Naive thymus-derived CD4-positive, alpha-beta T cell (primary cell): Measurements from ENCODE around the gene SERTAD2. TPM values are rescaled to one million over a fixed set of nuclear protein-coding genes. Genes with fewer than 3 reads are reported as not detected.

Experiments
- ATAC-seq: fragments of 150-1000 bp; cut with Tn5 transposase; 2 replicates; pipeline ENCODE4 v1.10.0; 2021; ENCODE audit warnings: mild to moderate bottlenecking, moderate library complexity
- CTCF ChIA-PET: fragments of 350-600 bp; sonication (Branson Sonifier 250); formaldehyde crosslinking; loops from one replicate; lab custom pipeline; 2021; ENCODE audit warnings: antibody characterized with exemption; lab: Charles Lee
- POLR2A ChIA-PET: fragments of 350-600 bp; sonication (Branson Sonifier 250); formaldehyde crosslinking; loops from one replicate; lab custom pipeline; 2021; ENCODE audit warnings: antibody characterized with exemption, inconsistent platforms; lab: Charles Lee
- DNase-seq, 9 donors: peaks; one replicate each; pipeline versions ENCODE4 v3.0.0 to v3.0.0-alpha.2; 2020 to 2022; ENCODE audit warnings: mixed read lengths in 1 of 9
- H3K27ac ChIP-seq: one replicate; pipeline ENCODE4 v1.7.0; 2013; ENCODE audit warnings: mild to moderate bottlenecking, low read depth, low read length, moderate library complexity
- H3K27me3 ChIP-seq, 2 donors: one replicate each; pipeline ENCODE4 v1.7.0; 2013; ENCODE audit warnings: low read length in 2 of 2, mild to moderate bottlenecking in 2 of 2, moderate library complexity in 2 of 2; ENCODE audit not compliant: control insufficient read depth in 2 of 2, insufficient read depth in 2 of 2
- H3K36me3 ChIP-seq, 3 experiments: 1 replicate in 2 of 3; 2 replicates in 1 of 3; pipeline ENCODE4 v1.7.0; 2013; ENCODE audit warnings: low read length in 3 of 3, mild to moderate bottlenecking in 3 of 3, moderate library complexity in 1 of 3; ENCODE audit not compliant: insufficient read depth in 3 of 3, control insufficient read depth in 2 of 3
- H3K4me1 ChIP-seq, 2 donors: one replicate each; pipeline ENCODE4 v1.7.0; 2013; ENCODE audit warnings: low read length in 2 of 2, mild to moderate bottlenecking in 2 of 2, moderate library complexity in 1 of 2; ENCODE audit not compliant: control insufficient read depth in 2 of 2, insufficient read depth in 2 of 2
- H3K4me3 ChIP-seq: 2 replicates; pipeline ENCODE4 v1.7.0; 2013; ENCODE audit warnings: mild to moderate bottlenecking, low read length
- H3K9me3 ChIP-seq, 3 experiments: 1 replicate in 2 of 3; 2 replicates in 1 of 3; pipeline ENCODE4 v1.7.0; 2013; ENCODE audit warnings: low read length in 3 of 3; ENCODE audit not compliant: control insufficient read depth in 2 of 3
- H3K27ac Mint-ChIP-seq, 9 donors: one replicate each; pipeline ENCODE4 v1.8.0; 2020 to 2022; ENCODE audit warnings: mixed read lengths in 9 of 9, mild to moderate bottlenecking in 8 of 9, moderate library complexity in 5 of 9, inconsistent platforms in 2 of 9
- H3K27me3 Mint-ChIP-seq, 5 donors: one replicate each; pipeline ENCODE4 v1.8.0; 2021 to 2022; ENCODE audit warnings: mixed read lengths in 5 of 5, mild to moderate bottlenecking in 1 of 5
- H3K36me3 Mint-ChIP-seq, 5 donors: one replicate each; pipeline ENCODE4 v1.8.0; 2020 to 2022; ENCODE audit warnings: mixed read lengths in 5 of 5, mild to moderate bottlenecking in 3 of 5, inconsistent platforms in 1 of 5
- H3K4me1 Mint-ChIP-seq, 7 donors: one replicate each; pipeline ENCODE4 v1.8.0; 2020 to 2022; ENCODE audit warnings: mixed read lengths in 7 of 7, mild to moderate bottlenecking in 3 of 7, inconsistent platforms in 1 of 7
- H3K4me3 Mint-ChIP-seq, 10 donors: one replicate each; pipeline ENCODE4 v1.8.0; 2020 to 2022; ENCODE audit warnings: mild to moderate bottlenecking in 10 of 10, mixed read lengths in 10 of 10, moderate library complexity in 6 of 10, inconsistent platforms in 2 of 10
- H3K9me3 Mint-ChIP-seq, 11 donors: one replicate each; pipeline ENCODE4 v1.8.0; 2020 to 2022; ENCODE audit warnings: mixed read lengths in 11 of 11, mild to moderate bottlenecking in 4 of 11, inconsistent platforms in 1 of 11, moderate library complexity in 1 of 11
- intact Hi-C, 2 donors: fragments of 100-400 bp; cut with micrococcal nuclease; formaldehyde crosslinking; loops; one replicate each; pipeline ENCODE4 v1.15.1; 2023
- polyA plus RNA-seq, 2 donors: library from polyadenylated mRNA; unstranded; fragments of 300-500 nt; fragmentation: Illumina TruSeq; gene quantifications; one replicate each; pipeline ENCODE4 v1.2.3, GENCODE V29; 2021
- total RNA-seq, 6 experiments: library from RNA in 5 of 6; stranded (reverse) in 5 of 6; gene quantifications; 1 replicate in 5 of 6; 2 replicates in 1 of 6; pipeline ENCODE4 v1.2.3 and lab custom pipeline; 2021 to 2026

SERTAD2 gene
- total and polyA plus RNA-seq, 7 experiments from 2014 or later = 5.2 to 43.8 (median 35.0) TPM

- H3K4me3 Mint-ChIP-seq = peak overlapping the region; percentile 27 to 75 (median 60)
- intact Hi-C loops = no loop called here
- peaks cover 0 to 54% of the 10 kb centered on the region in 2 donors for H3K4me1 ChIP-seq
- ChIA-PET CTCF (interaction anchor here (0.7 to 2.1 kb wide), 4 partner anchors 8 to 310 kb away, joined by 3 to 8 read pairs (median 4); no protein-coding TSS in a partner anchor), POLR2A (interaction anchor here (0.6 to 4.4 kb wide), 6 partner anchors 14 to 487 kb away, joined by 3 to 31 read pairs (median 3); partner anchors contain the start of gene SERTAD2)
- peak overlapping the region; percentile 36 for H3K27ac ChIP-seq
- no peaks in the 10 kb centered on the region for H3K9me3 Mint-ChIP-seq
- no peaks in the 10 kb centered on the region for H3K27me3 Mint-ChIP-seq
- ATAC-seq = no peak
- H3K4me1 Mint-ChIP-seq = peaks cover 52 to 84% (median 76%) of the 10 kb centered on the region in 7 donors
- peaks cover 8 to 22% (median 10%) of the 10 kb centered on the region in 5 donors for H3K36me3 Mint-ChIP-seq
- no peak for DNase-seq
- no peak overlapping the region for H3K4me3 ChIP-seq
- no peaks in the 10 kb centered on the region for H3K9me3 ChIP-seq
- H3K36me3 ChIP-seq = peaks cover 0 to 30% (median 7%) of the 10 kb centered on the region in 3 experiments
- peak overlapping the region; percentile 58 to 92 (median 88) for H3K27ac Mint-ChIP-seq
- H3K27me3 ChIP-seq = no peaks in the 10 kb centered on the region
Measured at GRCh38 chr2:64637931-64638330, 15.8 kb downstream of the SERTAD2 start.

GRCh38 chr2:64637000-64637635 is 16.6 kb downstream of the SERTAD2 start:
- H3K9me3 Mint-ChIP-seq = no peaks in the 10 kb centered on the region
- Histone ChIP-seq H3K9me3 (no peaks in the 10 kb centered on the region), H3K4me3 (no peak overlapping the region), H3K36me3 (peaks cover 0 to 32% (median 7%) of the 10 kb centered on the region in 3 experiments), H3K27me3 (no peaks in the 10 kb centered on the region), H3K4me1 (peaks cover 0 to 48% of the 10 kb centered on the region in 2 donors), H3K27ac (peak overlapping the region; percentile 36)
- intact Hi-C loops = loop anchor here in 1 of 2 donors (1.0 kb wide), 1 partner anchor 7 kb away; no protein-coding TSS in a partner anchor
- H3K4me1 Mint-ChIP-seq = peaks cover 50 to 77% (median 68%) of the 10 kb centered on the region in 7 donors
- H3K4me3 Mint-ChIP-seq = peak overlapping the region; percentile 27 to 75 (median 66)
- ATAC-seq (peak; percentile 66), DNase-seq (peak in 3 of 9 donors; percentile 34 to 45 (median 35))
- POLR2A ChIA-PET = interaction anchor here (1.1 to 4.4 kb wide), 5 partner anchors 12 to 113 kb away, joined by 3 to 31 read pairs (median 3); partner anchors contain the start of gene SERTAD2
- H3K27me3 Mint-ChIP-seq = no peaks in the 10 kb centered on the region
- peaks cover 10 to 23% (median 11%) of the 10 kb centered on the region in 5 donors for H3K36me3 Mint-ChIP-seq
- H3K27ac Mint-ChIP-seq = peak overlapping the region; percentile 33 to 92 (median 88)
- CTCF ChIA-PET = interaction anchor here (1.0 to 1.3 kb wide), 3 partner anchors 9 to 309 kb away, joined by 3 to 4 read pairs (median 3); no protein-coding TSS in a partner anchor

- ChIA-PET CTCF (interaction anchor here (0.6 to 1.3 kb wide), 6 partner anchors 8 to 309 kb away, joined by 3 to 5 read pairs (median 4); no protein-coding TSS in a partner anchor), POLR2A (interaction anchor here (1.1 to 4.4 kb wide), 6 partner anchors 13 to 114 kb away, joined by 3 to 31 read pairs (median 3); partner anchors contain the start of gene SERTAD2)
- H3K36me3 Mint-ChIP-seq = peaks cover 10 to 22% (median 11%) of the 10 kb centered on the region in 5 donors
- intact Hi-C loops = loop anchor here in 1 of 2 donors (1.0 kb wide), 1 partner anchor 8 kb away; no protein-coding TSS in a partner anchor
- H3K27me3 ChIP-seq = no peaks in the 10 kb centered on the region
- peaks cover 0 to 33% (median 7%) of the 10 kb centered on the region in 3 experiments for H3K36me3 ChIP-seq
- peak overlapping the region; percentile 47 to 75 (median 66) for H3K4me3 Mint-ChIP-seq
- H3K4me1 ChIP-seq = peaks cover 0 to 41% of the 10 kb centered on the region in 2 donors
- peak overlapping the region; percentile 33 to 92 (median 88) for H3K27ac Mint-ChIP-seq
- no peaks in the 10 kb centered on the region for H3K9me3 Mint-ChIP-seq
- no peak for DNase-seq
- no peaks in the 10 kb centered on the region for H3K27me3 Mint-ChIP-seq
- ATAC-seq = peak; percentile 43
- peaks cover 47 to 69% (median 59%) of the 10 kb centered on the region in 7 donors for H3K4me1 Mint-ChIP-seq
- no peak overlapping the region for H3K4me3 ChIP-seq
- peak overlapping the region; percentile 36 for H3K27ac ChIP-seq
- H3K9me3 ChIP-seq = no peaks in the 10 kb centered on the region
Measured at GRCh38 chr2:64635976-64636911, 17.5 kb downstream of the SERTAD2 start.

- DNase-seq = no peak
- CTCF ChIA-PET = interaction anchor here (0.8 to 1.0 kb wide), 5 partner anchors 9 to 179 kb away, joined by 3 to 5 read pairs (median 3); no protein-coding TSS in a partner anchor
- H3K9me3 ChIP-seq = no peaks in the 10 kb centered on the region
- Mint-ChIP-seq H3K36me3 (peaks cover 10 to 23% (median 11%) of the 10 kb centered on the region in 5 donors), H3K4me1 (peaks cover 35 to 53% (median 43%) of the 10 kb centered on the region in 7 donors), H3K27ac (peak overlapping the region in 1 of 9 donors; percentile 10), H3K27me3 (no peaks in the 10 kb centered on the region), H3K4me3 (no peak overlapping the region), H3K9me3 (no peaks in the 10 kb centered on the region)
- no peak overlapping the region for H3K4me3 ChIP-seq
- POLR2A ChIA-PET = interaction anchor here (1.2 kb wide), 1 partner anchor 19 kb away, joined by 3 read pairs; the partner anchor contains the start of gene SERTAD2
- peaks cover 0 to 28% of the 10 kb centered on the region in 2 donors for H3K4me1 ChIP-seq
- peaks cover 0 to 40% (median 7%) of the 10 kb centered on the region in 3 experiments for H3K36me3 ChIP-seq
- no peaks in the 10 kb centered on the region for H3K27me3 ChIP-seq
- no peak overlapping the region for H3K27ac ChIP-seq
- intact Hi-C loops = no loop called here
- no peak for ATAC-seq
Measured at GRCh38 chr2:64634345-64635267, 19.1 kb downstream of the SERTAD2 start.

GRCh38 chr2:64632835-64633819 is 20.6 kb downstream of the SERTAD2 start:
- no peaks in the 10 kb centered on the region for H3K27me3 Mint-ChIP-seq
- H3K9me3 ChIP-seq = no peaks in the 10 kb centered on the region
- no peak overlapping the region for H3K4me3 Mint-ChIP-seq
- no peak for ATAC-seq
- intact Hi-C loops = no loop called here
- ChIA-PET CTCF (interaction anchor here (0.6 to 1.6 kb wide), 3 partner anchors 109 to 288 kb away, joined by 3 to 4 read pairs (median 3); partner anchors contain the start of gene AFTPH), POLR2A (interaction anchor here (1.0 kb wide), 1 partner anchor 116 kb away, joined by 3 read pairs; no protein-coding TSS in a partner anchor)
- H3K36me3 ChIP-seq = peaks cover 0 to 40% (median 7%) of the 10 kb centered on the region in 3 experiments
- peaks cover 0 to 21% of the 10 kb centered on the region in 2 donors for H3K4me1 ChIP-seq
- H3K4me3 ChIP-seq = no peak overlapping the region
- peaks cover 26 to 38% (median 32%) of the 10 kb centered on the region in 7 donors for H3K4me1 Mint-ChIP-seq
- peaks cover 10 to 26% (median 11%) of the 10 kb centered on the region in 5 donors for H3K36me3 Mint-ChIP-seq
- peak overlapping the region in 5 of 9 donors; percentile 7 to 57 (median 39) for H3K27ac Mint-ChIP-seq
- no peak for DNase-seq
- no peaks in the 10 kb centered on the region for H3K9me3 Mint-ChIP-seq
- no peaks in the 10 kb centered on the region for H3K27me3 ChIP-seq
- H3K27ac ChIP-seq = no peak overlapping the region
